IPS-20b (cell line): Measurements from ENCODE around the gene C9orf78.

Experiments used
- H3K27ac ChIP-seq: one replicate; pipeline ENCODE4 v1.5.1; 2013; ENCODE audit warnings: low read length
- H3K27me3 ChIP-seq: 2 replicates; pipeline ENCODE4 v1.6.1; 2013; ENCODE audit warnings: mild to moderate bottlenecking, low read length, inconsistent platforms; ENCODE audit not compliant: insufficient read depth
- H3K36me3 ChIP-seq: 2 replicates; pipeline ENCODE4 v1.6.1; 2013; ENCODE audit warnings: low read depth, mild to moderate bottlenecking, inconsistent platforms, low read length, moderate library complexity; ENCODE audit not compliant: insufficient read depth
- H3K4me1 ChIP-seq: 2 replicates; pipeline ENCODE4 v1.6.1; 2013; ENCODE audit warnings: mild to moderate bottlenecking, control low read depth, inconsistent platforms, low read length, moderate library complexity; ENCODE audit not compliant: insufficient read depth
- H3K4me3 ChIP-seq: 2 replicates; pipeline ENCODE4 v1.5.1; 2013; ENCODE audit warnings: mild to moderate bottlenecking, low read length, inconsistent platforms
- H3K9ac ChIP-seq: 2 replicates; pipeline ENCODE4 v1.6.1; 2013; ENCODE audit warnings: low read depth, mild to moderate bottlenecking, inconsistent platforms, low read length, moderate library complexity
- H3K9me3 ChIP-seq: 2 replicates; pipeline ENCODE4 v1.6.1; 2013; ENCODE audit warnings: mild to moderate bottlenecking, low read depth, low read length, inconsistent platforms; ENCODE audit not compliant: insufficient read depth

The C9orf78 gene

GRCh38 chr9:129814432-129815223, 20.4 kb downstream of the C9orf78 start:
- no peak overlapping the region for H3K9ac ChIP-seq
- no peaks in the 10 kb centered on the region for H3K4me1 ChIP-seq
- no peaks in the 10 kb centered on the region for H3K27me3 ChIP-seq
- H3K9me3 ChIP-seq, result no peaks in the 10 kb centered on the region
- H3K4me3 ChIP-seq, result no peak overlapping the region
- no peak overlapping the region for H3K27ac ChIP-seq
- peaks cover 87% of the 10 kb centered on the region for H3K36me3 ChIP-seq

- peaks cover 90% of the 10 kb centered on the region for H3K36me3 ChIP-seq
- no peak overlapping the region for H3K4me3 ChIP-seq
- H3K27me3 ChIP-seq, result no peaks in the 10 kb centered on the region
- no peak overlapping the region for H3K27ac ChIP-seq
- no peaks in the 10 kb centered on the region for H3K9me3 ChIP-seq
- no peaks in the 10 kb centered on the region for H3K4me1 ChIP-seq
- H3K9ac ChIP-seq, result no peak overlapping the region
These were observed 21.4 kb downstream of the C9orf78 start for GRCh38 chr9:129813661-129814060.

- Histone ChIP-seq H3K4me3 (no peak overlapping the region), H3K27ac (no peak overlapping the region), H3K27me3 (no peaks in the 10 kb centered on the region), H3K36me3 (peaks cover 80% of the 10 kb centered on the region), H3K9ac (no peak overlapping the region), H3K4me1 (no peaks in the 10 kb centered on the region), H3K9me3 (no peaks in the 10 kb centered on the region)
These were observed 22.7 kb downstream of the C9orf78 start for GRCh38 chr9:129812385-129812784.

- H3K27ac ChIP-seq, result no peak overlapping the region
- no peaks in the 10 kb centered on the region for H3K9me3 ChIP-seq
- peaks cover 80% of the 10 kb centered on the region for H3K36me3 ChIP-seq
- no peak overlapping the region for H3K4me3 ChIP-seq
- no peaks in the 10 kb centered on the region for H3K27me3 ChIP-seq
- no peak overlapping the region for H3K9ac ChIP-seq
- H3K4me1 ChIP-seq, result no peaks in the 10 kb centered on the region
These were observed 23.1 kb downstream of the C9orf78 start for GRCh38 chr9:129811967-129812363.

GRCh38 chr9:129810788-129811187, 24.3 kb downstream of the C9orf78 start:
- Histone ChIP-seq H3K9ac (no peak overlapping the region), H3K4me3 (no peak overlapping the region), H3K27me3 (no peaks in the 10 kb centered on the region), H3K36me3 (peaks cover 76% of the 10 kb centered on the region), H3K27ac (no peak overlapping the region), H3K9me3 (no peaks in the 10 kb centered on the region), H3K4me1 (no peaks in the 10 kb centered on the region)

GRCh38 chr9:129810116-129810515, 25.0 kb downstream of the C9orf78 start:
- Histone ChIP-seq H3K27me3 (no peaks in the 10 kb centered on the region), H3K9me3 (no peaks in the 10 kb centered on the region), H3K9ac (no peak overlapping the region), H3K4me1 (no peaks in the 10 kb centered on the region), H3K36me3 (peaks cover 74% of the 10 kb centered on the region), H3K27ac (no peak overlapping the region), H3K4me3 (no peak overlapping the region)

- H3K36me3 ChIP-seq, result peaks cover 68% of the 10 kb centered on the region
- H3K27ac ChIP-seq, result no peak overlapping the region
- no peak overlapping the region for H3K9ac ChIP-seq
These were observed 25.7 kb downstream of the C9orf78 start for GRCh38 chr9:129809346-129809745.

GRCh38 chr9:129806061-129806460, 29.0 kb downstream of the C9orf78 start:
- Histone ChIP-seq H3K27me3 (no peaks in the 10 kb centered on the region), H3K4me1 (peaks cover 4% of the 10 kb centered on the region; the same call in 1 of the 2 replicates), H3K27ac (no peak overlapping the region), H3K9ac (no peak overlapping the region), H3K36me3 (peaks cover 40% of the 10 kb centered on the region), H3K4me3 (no peak overlapping the region), H3K9me3 (no peaks in the 10 kb centered on the region)

More at GRCh38 chr9:129809346-129809745, 25.7 kb downstream of the C9orf78 start:
- H3K9me3 ChIP-seq, result no peaks in the 10 kb centered on the region
- H3K27me3 ChIP-seq, result no peaks in the 10 kb centered on the region
- H3K4me3 ChIP-seq, result no peak overlapping the region
- no peaks in the 10 kb centered on the region for H3K4me1 ChIP-seq

- Histone ChIP-seq H3K27ac (no peak overlapping the region), H3K4me3 (peak overlapping the region; percentile 80), H3K36me3 (peaks cover 16% of the 10 kb centered on the region), H3K4me1 (peaks cover 4% of the 10 kb centered on the region; the same call in 1 of the 2 replicates), H3K9me3 (no peaks in the 10 kb centered on the region), H3K27me3 (no peaks in the 10 kb centered on the region), H3K9ac (peak overlapping the region; percentile 63; the same call in 1 of the 2 replicates)
These were observed 31.4 kb downstream of the C9orf78 start for GRCh38 chr9:129803676-129804060.

- Histone ChIP-seq H3K36me3 (peaks cover 16% of the 10 kb centered on the region), H3K9me3 (no peaks in the 10 kb centered on the region), H3K4me3 (peak within 1 kb of the TSS; percentile 80), H3K27ac (no peak within 1 kb of the TSS), H3K27me3 (no peaks in the 10 kb centered on the region), H3K9ac (peak within 1 kb of the TSS; percentile 63; the same call in 1 of the 2 replicates), H3K4me1 (peaks cover 4% of the 10 kb centered on the region; the same call in 1 of the 2 replicates)
These were observed 32.0 kb downstream of the C9orf78 start, which contains the start of gene TOR1B for GRCh38 chr9:129802833-129803675. Gene TOR1B, plus strand, starts transcription at chr9:129803184. Its CDS starts 29 bp downstream, at chr9:129803213.

GRCh38 chr9:129801504-129801903, 33.6 kb downstream of the C9orf78 start:
- Histone ChIP-seq H3K36me3 (peaks cover 10% of the 10 kb centered on the region), H3K27me3 (no peaks in the 10 kb centered on the region), H3K4me3 (no peak overlapping the region), H3K9ac (no peak overlapping the region), H3K27ac (no peak overlapping the region), H3K4me1 (peaks cover 4% of the 10 kb centered on the region; the same call in 1 of the 2 replicates), H3K9me3 (no peaks in the 10 kb centered on the region)
